PC-3 (cell line): ENCODE measurements around the gene VGLL1.

ENCODE experiments used
- EZH2 ChIP-seq: fragments of 300-600 bp; sonication (generic); IDR thresholded peaks from one replicate; pipeline ENCODE4 v1.6.1; 2017; ENCODE audit warnings: antibody characterized with exemption, mild to moderate bottlenecking, low read length; ENCODE audit not compliant: unreplicated experiment
- EZH2phosphoT487 ChIP-seq: fragments of 300-600 bp; sonication (generic); IDR thresholded peaks from 2 replicates; pipeline ENCODE4 v1.6.1; 2018; ENCODE audit warnings: mild to moderate bottlenecking, antibody characterized with exemption, low read length, borderline replicate concordance
- TF ChIP-seq, protein P1 (sequence below): fragments of 300-600 bp; sonication (generic); conservative IDR thresholded peaks from 2 replicates; pipeline ENCODE4 v1.5.1; 2017; ENCODE audit warnings: antibody characterized with exemption, low read depth, mild to moderate bottlenecking, low read length

DNA sequence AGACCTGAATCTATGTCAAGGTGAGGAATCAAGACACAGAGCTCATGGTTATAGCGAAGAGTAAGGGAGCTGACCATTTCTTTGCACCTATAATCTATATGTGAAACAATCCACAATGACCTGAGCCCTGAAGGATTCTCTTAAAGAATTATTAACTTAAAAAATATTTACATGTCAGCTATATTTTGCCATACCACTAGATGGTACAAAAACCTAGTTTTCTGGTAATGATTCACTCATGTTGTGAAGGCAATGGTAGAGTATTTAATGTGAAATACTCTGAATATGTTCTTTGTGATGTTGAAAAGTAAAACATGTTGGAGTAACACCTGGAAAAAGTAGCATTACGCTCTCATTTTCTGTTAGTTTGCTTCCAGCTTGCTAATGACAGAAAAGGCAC, 40.0 kb downstream of the VGLL1 start:
- TF ChIP-seq, protein P1, sequence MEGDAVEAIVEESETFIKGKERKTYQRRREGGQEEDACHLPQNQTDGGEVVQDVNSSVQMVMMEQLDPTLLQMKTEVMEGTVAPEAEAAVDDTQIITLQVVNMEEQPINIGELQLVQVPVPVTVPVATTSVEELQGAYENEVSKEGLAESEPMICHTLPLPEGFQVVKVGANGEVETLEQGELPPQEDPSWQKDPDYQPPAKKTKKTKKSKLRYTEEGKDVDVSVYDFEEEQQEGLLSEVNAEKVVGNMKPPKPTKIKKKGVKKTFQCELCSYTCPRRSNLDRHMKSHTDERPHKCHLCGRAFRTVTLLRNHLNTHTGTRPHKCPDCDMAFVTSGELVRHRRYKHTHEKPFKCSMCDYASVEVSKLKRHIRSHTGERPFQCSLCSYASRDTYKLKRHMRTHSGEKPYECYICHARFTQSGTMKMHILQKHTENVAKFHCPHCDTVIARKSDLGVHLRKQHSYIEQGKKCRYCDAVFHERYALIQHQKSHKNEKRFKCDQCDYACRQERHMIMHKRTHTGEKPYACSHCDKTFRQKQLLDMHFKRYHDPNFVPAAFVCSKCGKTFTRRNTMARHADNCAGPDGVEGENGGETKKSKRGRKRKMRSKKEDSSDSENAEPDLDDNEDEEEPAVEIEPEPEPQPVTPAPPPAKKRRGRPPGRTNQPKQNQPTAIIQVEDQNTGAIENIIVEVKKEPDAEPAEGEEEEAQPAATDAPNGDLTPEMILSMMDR = peak; percentile 57
- TF ChIP-seq EZH2phosphoT487 (no peak), EZH2 (no peak)
